Ectodermal cell (in vitro differentiated cells): ENCODE data around the gene GAK.
"Not testable (repeated sequence)": the region's sequence is repeated elsewhere in the genome, so short reads cannot be mapped to it uniquely, and the experiment has no call there.

Experiments
- H3K27ac ChIP-seq: 2 replicates; pipeline ENCODE4 v1.7.0; 2013; ENCODE audit warnings: mild to moderate bottlenecking, low read depth, low read length; ENCODE audit not compliant: insufficient read depth, poor library complexity, severe bottlenecking
- H3K27me3 ChIP-seq: 2 replicates; pipeline ENCODE4 v1.7.0; 2013; ENCODE audit warnings: mild to moderate bottlenecking, low read length; ENCODE audit not compliant: insufficient read depth, control insufficient read depth, poor library complexity, severe bottlenecking
- H3K36me3 ChIP-seq: one replicate; pipeline ENCODE4 v1.7.0; 2013; ENCODE audit warnings: low read length; ENCODE audit not compliant: control insufficient read depth, insufficient read depth
- H3K4me1 ChIP-seq: one replicate; pipeline ENCODE4 v1.7.0; 2013; ENCODE audit warnings: low read length; ENCODE audit not compliant: control insufficient read depth, insufficient read depth
- H3K4me3 ChIP-seq: 2 replicates; pipeline ENCODE4 v1.7.0; 2013; ENCODE audit warnings: low read depth, low read length, control low read depth; ENCODE audit not compliant: insufficient read depth
- H3K9me3 ChIP-seq: 2 replicates; pipeline ENCODE4 v1.7.0; 2013; ENCODE audit warnings: mild to moderate bottlenecking, low read length, moderate library complexity; ENCODE audit not compliant: control insufficient read depth
- WGBS, 2 experiments: methylation state at CpG; one replicate each; pipeline ENCODE4 v1.1.7; 2013; ENCODE audit warnings: missing lambda C conversion rate in 2 of 2; 5-methylcytosine and 5-hydroxymethylcytosine counted together

Gene GAK

DNA sequence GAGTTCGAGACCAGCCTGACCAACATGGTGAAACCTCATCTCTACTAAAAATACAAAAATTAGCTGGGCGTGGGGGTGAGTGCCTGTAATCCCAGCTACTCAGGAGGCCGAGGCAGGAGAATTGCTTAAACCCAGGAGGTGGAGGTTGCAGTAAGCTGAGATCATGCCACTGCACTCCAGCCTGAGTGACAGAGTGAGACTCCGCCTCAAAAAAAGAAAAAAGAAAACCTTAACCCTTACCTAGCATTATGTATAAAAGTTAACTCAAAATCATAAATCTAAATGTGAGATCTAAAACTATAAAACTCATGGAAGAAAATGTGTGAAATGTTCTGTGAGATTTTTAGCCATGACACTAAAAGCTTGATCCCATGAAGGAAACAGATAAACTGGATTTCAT is 7.4 kb upstream of the GAK start:
- not testable (repeated sequence) for H3K9me3 ChIP-seq, H3K27me3 ChIP-seq, H3K4me3 ChIP-seq, H3K27ac ChIP-seq, H3K4me1 ChIP-seq, H3K36me3 ChIP-seq
- WGBS, 2 experiments: 62 to 77% methylated on average over 2 to 4 of the region's 4 CpGs

DNA sequence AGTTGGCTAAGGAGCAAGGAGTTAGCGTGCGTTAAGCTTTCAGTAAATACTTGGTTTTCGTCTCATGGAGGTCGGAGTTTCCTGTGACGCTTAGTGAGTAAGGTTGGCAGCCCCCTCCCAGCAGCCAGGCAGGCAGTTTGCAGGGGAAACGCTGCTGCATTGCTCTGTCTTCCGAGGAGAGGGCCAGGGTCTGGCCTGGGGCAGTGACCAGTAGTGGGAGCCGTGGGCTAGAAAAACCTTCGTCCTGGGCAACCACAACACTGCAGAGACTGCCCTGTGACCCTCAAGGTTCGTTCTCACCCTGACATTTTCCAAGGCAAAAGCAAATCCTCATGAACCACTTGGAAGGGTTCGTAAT is 576 bp upstream of the GAK start:
- Histone ChIP-seq H3K27me3 (no peaks in the 10 kb centered on the region), H3K4me3 (peak overlapping the region; percentile 82), H3K36me3 (no peaks in the 10 kb centered on the region), H3K27ac (no peak overlapping the region), H3K9me3 (no peaks in the 10 kb centered on the region), H3K4me1 (no peaks in the 10 kb centered on the region)
- WGBS, 2 experiments: 7% methylated on average over 11 of the region's 11 CpGs

DNA sequence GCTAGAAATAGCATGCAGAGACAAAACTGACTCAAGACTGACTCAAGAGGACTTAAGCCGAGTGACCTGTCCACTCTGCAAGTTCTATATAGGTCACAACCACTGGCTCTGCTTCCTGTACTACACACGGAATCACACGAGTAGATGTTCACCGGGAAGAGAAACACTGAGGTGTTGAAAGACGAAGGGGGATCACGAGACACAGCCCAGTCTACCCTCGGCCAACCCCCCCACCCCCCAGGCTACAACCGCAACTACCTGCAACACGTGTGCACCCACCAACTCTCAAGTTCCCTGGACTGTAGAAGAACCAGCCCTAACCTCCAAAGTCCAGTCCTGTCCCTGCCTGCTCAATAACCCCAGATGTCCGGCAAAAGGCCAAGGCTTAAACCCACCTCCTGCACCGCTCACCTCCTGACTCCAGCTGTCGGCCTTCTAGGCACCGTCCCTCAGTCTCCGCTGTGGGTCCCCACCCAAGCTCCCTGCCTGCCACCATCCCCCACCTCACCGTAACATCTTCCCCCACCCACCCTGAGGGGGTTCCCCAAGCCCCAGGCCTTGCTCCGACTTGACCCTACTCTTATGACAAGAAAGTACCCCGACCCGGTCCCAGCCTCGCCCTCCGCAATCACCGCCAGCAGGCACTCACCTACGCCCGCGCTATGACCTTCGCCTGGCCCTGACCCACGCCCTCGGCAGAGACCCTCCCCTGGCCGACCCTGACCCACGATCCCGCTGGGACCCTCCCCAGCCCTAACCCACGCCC is 739 bp downstream of the GAK start:
- Histone ChIP-seq H3K4me1 (no peaks in the 10 kb centered on the region), H3K4me3 (peak overlapping the region; percentile 82), H3K9me3 (no peaks in the 10 kb centered on the region), H3K36me3 (no peaks in the 10 kb centered on the region), H3K27ac (peak overlapping the region; percentile 50), H3K27me3 (no peaks in the 10 kb centered on the region)
- 16 to 17% methylated on average over 30 to 31 of the region's 31 CpGs for WGBS, 2 experiments

DNA sequence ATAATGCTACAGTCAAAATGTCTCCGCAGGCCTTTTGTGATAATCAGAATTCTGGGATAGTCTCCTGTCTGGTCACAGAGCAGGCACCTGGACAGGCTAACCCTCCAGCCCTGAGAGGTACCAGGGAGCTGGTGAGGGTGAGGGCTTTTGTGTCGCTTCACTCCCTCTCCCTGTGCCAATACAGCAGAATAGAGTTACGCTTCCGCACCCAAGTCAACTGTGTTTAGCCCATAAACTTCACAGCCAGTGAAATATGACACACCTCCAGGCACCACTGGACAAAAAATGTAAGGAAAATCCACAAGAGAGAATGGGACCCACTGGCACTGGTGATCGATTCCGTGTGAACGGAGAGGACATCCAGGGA is 1.3 kb downstream of the GAK start:
- no peaks in the 10 kb centered on the region for H3K4me1 ChIP-seq
- no peaks in the 10 kb centered on the region for H3K27me3 ChIP-seq
- H3K4me3 ChIP-seq: peak overlapping the region; percentile 82
- H3K27ac ChIP-seq: no peak overlapping the region
- no peaks in the 10 kb centered on the region for H3K36me3 ChIP-seq
- 84 to 86% methylated on average over 7 of the region's 7 CpGs for WGBS, 2 experiments
- H3K9me3 ChIP-seq: no peaks in the 10 kb centered on the region

DNA sequence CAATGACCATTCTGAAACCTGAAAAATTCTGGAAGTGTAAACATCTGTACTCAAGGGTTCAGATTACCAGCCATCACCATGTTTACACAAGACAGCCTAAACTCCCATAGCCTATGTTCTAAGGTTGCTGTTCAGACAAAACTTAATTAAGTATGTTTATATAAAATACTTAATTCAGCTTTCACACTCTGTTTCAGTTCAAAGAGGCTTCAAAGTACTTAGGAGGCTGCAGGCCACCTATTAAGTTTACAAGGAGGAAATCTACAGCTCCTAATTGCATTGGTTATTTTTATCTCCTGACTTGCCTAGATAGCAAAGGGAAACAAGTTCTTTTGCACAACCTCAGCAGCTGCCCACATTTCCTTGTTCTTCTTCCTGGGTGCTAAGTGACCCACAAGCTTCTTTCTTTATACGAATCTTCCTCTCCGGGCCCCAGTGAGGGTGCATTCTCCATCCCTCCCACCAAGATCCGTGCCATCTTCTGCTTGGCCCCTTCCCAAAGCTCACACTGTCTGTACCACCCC is 2.0 kb downstream of the GAK start:
- H3K4me3 ChIP-seq: no peak overlapping the region
- H3K27me3 ChIP-seq: no peaks in the 10 kb centered on the region
- H3K27ac ChIP-seq: no peak overlapping the region
- no peaks in the 10 kb centered on the region for H3K4me1 ChIP-seq
- no peaks in the 10 kb centered on the region for H3K9me3 ChIP-seq
- 86 to 89% methylated on average over 3 of the region's 3 CpGs for WGBS, 2 experiments
- no peaks in the 10 kb centered on the region for H3K36me3 ChIP-seq

DNA sequence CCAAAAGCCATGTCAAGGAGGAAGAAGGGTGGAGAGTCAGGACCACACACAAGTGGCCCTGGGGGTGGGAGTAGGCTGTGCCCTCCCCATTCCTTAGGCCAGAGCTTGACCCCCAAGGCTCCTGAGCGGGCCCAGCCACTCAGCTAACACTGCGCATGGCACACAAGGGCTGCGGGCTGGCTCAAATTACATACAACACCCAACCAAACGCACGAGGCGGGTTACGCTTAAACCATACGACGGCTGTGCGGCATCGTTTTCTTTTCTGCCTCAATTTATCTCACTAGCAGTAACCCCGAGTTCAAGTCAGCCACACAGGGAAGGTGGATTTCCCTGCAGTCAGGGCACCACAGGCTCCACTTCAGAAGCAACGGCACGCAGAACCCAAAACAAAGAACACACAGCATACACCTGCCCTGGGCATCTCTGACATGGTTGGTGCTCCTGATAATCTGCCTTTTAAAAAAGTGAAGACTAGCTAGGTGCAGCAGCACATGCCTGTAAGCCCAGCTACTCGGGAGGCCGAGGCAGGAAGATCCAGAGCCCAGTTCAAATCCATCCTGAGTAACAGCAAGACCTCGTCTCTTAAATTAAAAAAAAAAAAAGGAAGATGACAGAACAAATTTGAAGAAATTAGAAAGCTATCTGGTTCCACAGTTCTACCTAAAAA is 2.9 kb downstream of the GAK start:
- WGBS, 2 experiments: 95 to 96% methylated on average over 17 of the region's 17 CpGs
- Histone ChIP-seq H3K27me3 (no peaks in the 10 kb centered on the region), H3K4me1 (no peaks in the 10 kb centered on the region), H3K4me3 (no peak overlapping the region), H3K27ac (no peak overlapping the region), H3K36me3 (no peaks in the 10 kb centered on the region), H3K9me3 (no peaks in the 10 kb centered on the region)

DNA sequence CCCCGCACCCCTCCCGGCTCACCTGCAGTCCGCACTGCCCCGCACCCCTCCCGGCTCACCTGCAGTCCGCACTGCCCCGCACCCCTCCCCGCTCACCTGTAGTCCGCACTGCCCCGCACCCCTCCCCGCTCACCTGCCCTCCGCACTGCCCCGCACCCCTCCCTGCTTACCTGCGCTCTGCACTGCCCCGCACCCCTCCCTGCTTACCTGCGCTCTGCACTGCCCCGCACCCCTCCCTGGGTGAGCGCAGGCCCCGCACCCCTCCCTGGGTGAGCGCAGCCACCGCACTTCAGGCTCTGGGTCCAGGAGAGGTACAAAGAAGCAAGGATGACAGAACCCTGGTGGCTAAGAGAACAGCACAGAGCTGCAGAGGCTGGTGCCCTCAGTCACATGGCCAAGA is 4.5 kb downstream of the GAK start:
- H3K36me3 ChIP-seq, H3K9me3 ChIP-seq, H3K4me3 ChIP-seq, H3K4me1 ChIP-seq, H3K27me3 ChIP-seq, H3K27ac ChIP-seq: not testable (repeated sequence)
- WGBS, 2 experiments: 91 to 92% methylated on average over 21 of the region's 21 CpGs

DNA sequence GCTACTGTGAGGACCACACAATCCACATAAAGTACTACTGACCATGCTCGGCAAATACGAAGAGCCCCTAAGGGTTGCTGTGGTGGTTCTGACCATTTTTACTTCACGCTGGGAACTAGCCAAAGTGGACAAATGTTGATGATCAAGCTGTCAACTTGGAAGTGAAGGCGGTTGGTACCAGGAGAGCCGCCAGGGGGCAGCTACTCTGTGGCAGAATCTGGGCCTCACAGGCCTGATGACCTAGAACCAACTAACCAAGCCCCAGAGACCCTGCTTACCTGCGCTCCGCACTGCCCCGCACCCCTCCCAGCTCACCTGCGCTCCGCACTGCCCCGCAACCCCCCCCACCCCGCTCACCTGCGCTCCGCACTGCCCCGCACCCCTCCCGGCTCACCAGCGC is 5.6 kb downstream of the GAK start:
- H3K27me3 ChIP-seq: no peaks in the 10 kb centered on the region
- H3K27ac ChIP-seq: no peak overlapping the region
- no peaks in the 10 kb centered on the region for H3K36me3 ChIP-seq
- H3K9me3 ChIP-seq: no peaks in the 10 kb centered on the region
- no peak overlapping the region for H3K4me3 ChIP-seq
- no peaks in the 10 kb centered on the region for H3K4me1 ChIP-seq
- WGBS, 2 experiments: 55 to 58% methylated on average over 10 to 11 of the region's 17 CpGs

DNA sequence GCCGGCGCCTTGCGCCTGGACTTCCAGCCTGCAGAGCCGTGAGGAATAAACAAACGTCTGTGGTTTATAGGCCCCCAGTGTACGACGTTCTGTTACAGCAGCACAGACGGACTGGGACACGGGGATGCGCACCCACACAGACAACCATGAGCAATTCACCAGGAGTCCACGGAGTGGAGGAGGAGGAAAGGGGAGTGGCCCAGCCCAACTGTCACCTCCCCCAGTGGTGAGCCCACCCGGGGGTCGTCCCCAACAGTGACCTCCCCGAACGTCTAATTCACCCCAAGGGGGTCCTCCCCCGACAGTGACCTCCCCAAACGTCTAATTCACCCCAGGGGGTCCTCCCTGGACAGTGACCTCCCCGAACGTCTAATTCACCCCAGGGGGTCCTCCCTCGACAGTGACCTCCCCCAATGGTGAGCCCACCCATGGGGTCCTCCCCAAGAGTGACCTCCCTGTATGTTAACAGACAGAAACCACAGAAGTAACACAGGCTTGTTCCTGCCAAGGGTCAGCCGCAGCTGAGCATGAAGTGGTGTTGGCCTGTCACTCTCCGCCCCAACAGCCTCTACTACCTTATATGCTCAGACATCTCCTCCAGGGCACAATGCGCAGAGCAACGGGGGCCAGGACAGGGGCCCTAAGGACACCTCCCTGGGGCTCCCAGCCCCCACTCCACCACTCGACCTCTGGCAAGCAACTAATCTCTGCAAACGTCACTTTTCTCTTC is 6.2 kb downstream of the GAK start:
- H3K9me3 ChIP-seq: no peaks in the 10 kb centered on the region
- no peak overlapping the region for H3K4me3 ChIP-seq
- H3K4me1 ChIP-seq: no peaks in the 10 kb centered on the region
- H3K36me3 ChIP-seq: no peaks in the 10 kb centered on the region
- H3K27me3 ChIP-seq: no peaks in the 10 kb centered on the region
- WGBS, 2 experiments: 91 to 92% methylated on average over 26 of the region's 26 CpGs
- H3K27ac ChIP-seq: no peak overlapping the region

DNA sequence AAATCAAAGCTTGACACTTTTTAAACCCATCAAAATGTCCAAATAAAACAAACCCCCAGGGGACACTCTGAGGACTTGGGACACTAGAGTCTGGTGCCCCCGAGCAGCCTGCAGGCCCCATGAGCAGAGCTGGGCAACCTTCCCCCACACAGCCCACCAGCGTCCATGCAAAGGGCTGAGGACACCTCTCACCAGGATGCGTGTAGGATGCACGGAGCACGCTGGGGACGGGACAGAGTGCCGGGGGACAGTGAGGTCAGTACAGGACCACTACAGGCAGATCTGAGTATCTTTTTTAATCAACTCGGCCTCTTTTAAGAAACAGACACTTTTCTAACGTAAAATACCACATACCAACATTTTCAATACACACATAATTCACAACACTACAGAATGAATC is 6.9 kb downstream of the GAK start:
- H3K4me1 ChIP-seq: no peaks in the 10 kb centered on the region
- H3K27ac ChIP-seq: no peak overlapping the region
- H3K27me3 ChIP-seq: no peaks in the 10 kb centered on the region
- no peak overlapping the region for H3K4me3 ChIP-seq
- H3K36me3 ChIP-seq: no peaks in the 10 kb centered on the region
- H3K9me3 ChIP-seq: no peaks in the 10 kb centered on the region
- WGBS, 2 experiments: 90 to 92% methylated on average over 9 of the region's 9 CpGs
